Aorta (tissue), 5 donors: Measurements from ENCODE around the gene PARVG. TPM values are rescaled to one million over a fixed set of nuclear protein-coding genes. Genes with fewer than 3 reads are reported as not detected.
A peak's percentile ranks its signal among the peaks of the same experiment; 100 is the strongest.

Experiments used
- ATAC-seq: fragments of 200-7000 bp; cut with Tn5 transposase; one replicate; pipeline ENCODE4 v1.9.1; 2022; ENCODE audit warnings: moderate library complexity; ENCODE audit not compliant: low FRiP score
- DNase-seq, 2 donors: peaks; one replicate each; pipeline ENCODE4 v3.0.0-alpha.2; 2020
- H3K27ac ChIP-seq, 2 donors: one replicate each; pipeline ENCODE4 v1.5.1; 2013; ENCODE audit warnings: low read length in 2 of 2, mild to moderate bottlenecking in 2 of 2, moderate library complexity in 2 of 2, control low read depth in 1 of 2, inconsistent platforms in 1 of 2, low read depth in 1 of 2
- H3K27me3 ChIP-seq, 2 donors: one replicate each; pipeline ENCODE4 v1.6.1; 2013; ENCODE audit warnings: control low read depth in 1 of 2, low read length in 1 of 2, mild to moderate bottlenecking in 1 of 2, moderate library complexity in 1 of 2; ENCODE audit not compliant: insufficient read depth in 2 of 2, control insufficient read depth in 1 of 2
- H3K36me3 ChIP-seq, 2 donors: one replicate each; pipeline ENCODE4 v1.6.1; 2013; ENCODE audit warnings: control low read depth in 1 of 2, low read length in 1 of 2, mild to moderate bottlenecking in 1 of 2; ENCODE audit not compliant: insufficient read depth in 2 of 2, control insufficient read depth in 1 of 2
- H3K4me1 ChIP-seq, 2 donors: one replicate each; pipeline ENCODE4 v1.6.1; 2013; ENCODE audit warnings: low read length in 2 of 2, control low read depth in 1 of 2, mild to moderate bottlenecking in 1 of 2, moderate library complexity in 1 of 2; ENCODE audit not compliant: insufficient read depth in 2 of 2, control insufficient read depth in 1 of 2
- H3K4me3 ChIP-seq, 2 donors: one replicate each; pipeline ENCODE4 v1.5.1; 2013; ENCODE audit warnings: low read length in 2 of 2, control low read depth in 1 of 2, mild to moderate bottlenecking in 1 of 2
- H3K9me3 ChIP-seq: one replicate; pipeline ENCODE4 v1.6.1; 2013; ENCODE audit warnings: mild to moderate bottlenecking, low read length; ENCODE audit not compliant: control insufficient read depth
- WGBS, 2 donors: extraction: QIAGEN DNeasy Blood & Tissue Kit; methylation state at CpG; one replicate each; pipeline ENCODE4 v1.1.7; 2013; 5-methylcytosine and 5-hydroxymethylcytosine counted together
- intact Hi-C, 2 donors: fragments of 100-400 bp; cut with DNase I; formaldehyde crosslinking; loops; one replicate each; pipeline versions ENCODE4 v1.14.2 to v1.15.0; 2022
- polyA plus RNA-seq, 2 donors: library from polyadenylated mRNA; stranded (reverse); fragments of 200-250 nt; gene quantifications; one replicate each; pipeline ENCODE4 v1.2.3, GENCODE V29; 2013
- total RNA-seq, 2 donors: library from RNA; stranded (reverse); fragmentation: NEBNext Ultra II Directional; extraction: Animal tissue kit (Norgen Biotek cat#: 25700); gene quantifications; one replicate each; pipeline ENCODE4 v1.2.1, GENCODE V29; 2021
- donor health status: healthy with polysubstance abuse.
- donor health status: Bipolar disorder and iron deficiency.
- donor health status: DM: no; HTN: no; CAD: no.
- donor health status: DM: no; HTN: no; CAD: no.
- donor health status: DM: yes; HTN: yes; CAD: no.

Gene PARVG
- total and polyA plus RNA-seq, 4 donors = 3.5 to 29.7 (median 16.4) TPM

- no peak for DNase-seq
- H3K4me1 ChIP-seq = no peaks in the 10 kb centered on the region
- no peaks in the 10 kb centered on the region for H3K36me3 ChIP-seq
- intact Hi-C loops = no loop called here
- H3K27me3 ChIP-seq = no peaks in the 10 kb centered on the region
- no peak for ATAC-seq
- H3K9me3 ChIP-seq = no peaks in the 10 kb centered on the region
- 86 to 87% methylated on average over 12 of the region's 12 CpGs for WGBS, 2 donors
- no peak overlapping the region for H3K4me3 ChIP-seq
- no peak overlapping the region for H3K27ac ChIP-seq
Observed at GRCh38 chr22:44167501-44167900, 13.2 kb upstream of the PARVG start.

- intact Hi-C loops = no loop called here
- no peak for ATAC-seq
- Histone ChIP-seq H3K4me3 (no peak overlapping the region), H3K9me3 (no peaks in the 10 kb centered on the region), H3K4me1 (no peaks in the 10 kb centered on the region), H3K36me3 (no peaks in the 10 kb centered on the region), H3K27ac (no peak overlapping the region), H3K27me3 (no peaks in the 10 kb centered on the region)
- DNase-seq = no peak
- WGBS, 2 donors = 91 to 92% methylated on average over 13 of the region's 13 CpGs
Observed at GRCh38 chr22:44168206-44168605, 12.5 kb upstream of the PARVG start.

- no peaks in the 10 kb centered on the region for H3K4me1 ChIP-seq
- DNase-seq (peak in 1 of 2 donors; percentile 57), ATAC-seq (no peak)
- 86 to 91% methylated on average over 11 of the region's 11 CpGs for WGBS, 2 donors
- H3K4me3 ChIP-seq = no peak overlapping the region
- no peaks in the 10 kb centered on the region for H3K36me3 ChIP-seq
- intact Hi-C loops = no loop called here
- H3K27me3 ChIP-seq = no peaks in the 10 kb centered on the region
- no peak overlapping the region for H3K27ac ChIP-seq
- no peaks in the 10 kb centered on the region for H3K9me3 ChIP-seq
Observed at GRCh38 chr22:44170470-44170869, 10.3 kb upstream of the PARVG start.

GRCh38 chr22:44171561-44171960 is 9.2 kb upstream of the PARVG start:
- H3K9me3 ChIP-seq = no peaks in the 10 kb centered on the region
- intact Hi-C loops = no loop called here
- no peaks in the 10 kb centered on the region for H3K36me3 ChIP-seq
- H3K27me3 ChIP-seq = no peaks in the 10 kb centered on the region
- WGBS, 2 donors = 86 to 89% methylated on average over 6 of the region's 6 CpGs
- no peak overlapping the region for H3K4me3 ChIP-seq
- H3K4me1 ChIP-seq = no peaks in the 10 kb centered on the region
- ATAC-seq (no peak), DNase-seq (no peak)
- no peak overlapping the region for H3K27ac ChIP-seq

- no peaks in the 10 kb centered on the region for H3K4me1 ChIP-seq
- H3K9me3 ChIP-seq = no peaks in the 10 kb centered on the region
- no peaks in the 10 kb centered on the region for H3K36me3 ChIP-seq
- H3K4me3 ChIP-seq = no peak overlapping the region
- intact Hi-C loops = no loop called here
- 87 to 89% methylated on average over 22 of the region's 22 CpGs for WGBS, 2 donors
- peak; percentile 58 for ATAC-seq
- no peaks in the 10 kb centered on the region for H3K27me3 ChIP-seq
- DNase-seq = peak; percentile 82 to 90
- no peak overlapping the region for H3K27ac ChIP-seq
Observed at GRCh38 chr22:44172370-44173108, 8.2 kb upstream of the PARVG start.

GRCh38 chr22:44173154-44173553 is 7.6 kb upstream of the PARVG start:
- 89 to 93% methylated on average over 10 of the region's 10 CpGs for WGBS, 2 donors
- Histone ChIP-seq H3K27ac (no peak overlapping the region), H3K9me3 (no peaks in the 10 kb centered on the region), H3K27me3 (no peaks in the 10 kb centered on the region), H3K4me3 (no peak overlapping the region), H3K4me1 (no peaks in the 10 kb centered on the region), H3K36me3 (no peaks in the 10 kb centered on the region)
- intact Hi-C loops = no loop called here
- DNase-seq (no peak), ATAC-seq (no peak)

- no peaks in the 10 kb centered on the region for H3K4me1 ChIP-seq
- no peaks in the 10 kb centered on the region for H3K36me3 ChIP-seq
- H3K27me3 ChIP-seq = no peaks in the 10 kb centered on the region
- WGBS, 2 donors = 85 to 86% methylated on average over 8 of the region's 8 CpGs
- H3K9me3 ChIP-seq = no peaks in the 10 kb centered on the region
- ATAC-seq (no peak), DNase-seq (no peak)
- H3K27ac ChIP-seq = no peak overlapping the region
- intact Hi-C loops = no loop called here
- no peak overlapping the region for H3K4me3 ChIP-seq
Observed at GRCh38 chr22:44175676-44176075, 5.0 kb upstream of the PARVG start.

GRCh38 chr22:44179196-44179988 is 1.3 kb upstream of the PARVG start:
- Histone ChIP-seq H3K4me1 (no peaks in the 10 kb centered on the region), H3K27me3 (no peaks in the 10 kb centered on the region), H3K4me3 (no peak overlapping the region), H3K9me3 (no peaks in the 10 kb centered on the region), H3K36me3 (no peaks in the 10 kb centered on the region), H3K27ac (no peak overlapping the region)
- WGBS, 2 donors = 70 to 80% methylated on average over 10 of the region's 10 CpGs
- ATAC-seq (no peak), DNase-seq (no peak)
- intact Hi-C loops = no loop called here
